Left lung (tissue), 10 donors: ENCODE measurements around the gene ZDHHC21. TPM values are rescaled to one million over a fixed set of nuclear protein-coding genes. Genes with fewer than 3 reads are reported as not detected.

Experiments used
- ATAC-seq: fragments of 200-7000 bp; cut with Tn5 transposase; one replicate; pipeline ENCODE4 v1.9.1; 2020; ENCODE audit warnings: moderate library complexity
- DNase-seq, 4 donors: peaks; one replicate each; pipeline ENCODE4 v3.0.0-alpha.2; 2013 to 2020
- H3K27ac ChIP-seq, 2 donors: fragments of 200-600 bp; sonication (generic) in 1 of 2; one replicate each; pipeline versions ENCODE4 v1.5.0 to v1.8.0; 2020 to 2021
- H3K27me3 ChIP-seq, 2 donors: fragments of 200-600 bp; sonication (generic) in 1 of 2; one replicate each; pipeline versions ENCODE4 v1.5.0 to v1.8.0; 2020 to 2021
- H3K36me3 ChIP-seq, 2 donors: fragments of 200-600 bp; sonication (generic) in 1 of 2; one replicate each; pipeline versions ENCODE4 v1.5.0 to v1.8.0; 2020 to 2021
- H3K4me1 ChIP-seq, 2 donors: fragments of 200-600 bp; one replicate each; pipeline ENCODE4 v1.8.0; 2021
- H3K4me3 ChIP-seq, 2 donors: fragments of 200-600 bp; sonication (generic) in 1 of 2; one replicate each; pipeline versions ENCODE4 v1.5.0 to v1.8.0; 2020 to 2021; ENCODE audit warnings: mild to moderate bottlenecking in 1 of 2
- H3K9me3 ChIP-seq, 2 donors: fragments of 200-600 bp; sonication (generic) in 1 of 2; one replicate each; pipeline versions ENCODE4 v1.5.0 to v1.8.0; 2020 to 2021
- intact Hi-C, 2 donors: fragments of 100-400 bp; cut with DNase I; formaldehyde crosslinking; loops; one replicate each; pipeline versions ENCODE4 v1.11.2 to v1.14.2; 2022
- polyA plus RNA-seq, 6 donors: library from polyadenylated mRNA; unstranded; fragments of 120-200 nt; gene quantifications; one replicate each; pipeline ENCODE4 v1.2.1, GENCODE V29; 2013; ENCODE audit not compliant: insufficient read length in 6 of 6
- total RNA-seq, 2 donors: library from RNA; stranded (reverse); fragmentation: NEBNext Ultra II Directional; extraction: Animal tissue kit (Norgen Biotek cat#: 25700); gene quantifications; one replicate each; pipeline ENCODE4 v1.2.1, GENCODE V29; 2021
- TF ChIP-seq, protein P1 (sequence below), 2 donors: fragments of 200-600 bp; sonication (generic) in 1 of 2; IDR thresholded peaks; one replicate each; pipeline versions ENCODE4 v1.5.0 to v1.8.0; 2021; ENCODE audit warnings: antibody characterized with exemption in 2 of 2
- donor health status: DM: no; HTN: yes; CAD: no.
- donor health status: DM: no; HTN: no; CAD: no.

The ZDHHC21 gene
- total and polyA plus RNA-seq, 8 donors: 19.4 to 27.7 (median 24.9) TPM

GRCh38 chr9:14654932-14655331 lies 38.3 kb downstream of the ZDHHC21 start:
- TF ChIP-seq, protein P1, sequence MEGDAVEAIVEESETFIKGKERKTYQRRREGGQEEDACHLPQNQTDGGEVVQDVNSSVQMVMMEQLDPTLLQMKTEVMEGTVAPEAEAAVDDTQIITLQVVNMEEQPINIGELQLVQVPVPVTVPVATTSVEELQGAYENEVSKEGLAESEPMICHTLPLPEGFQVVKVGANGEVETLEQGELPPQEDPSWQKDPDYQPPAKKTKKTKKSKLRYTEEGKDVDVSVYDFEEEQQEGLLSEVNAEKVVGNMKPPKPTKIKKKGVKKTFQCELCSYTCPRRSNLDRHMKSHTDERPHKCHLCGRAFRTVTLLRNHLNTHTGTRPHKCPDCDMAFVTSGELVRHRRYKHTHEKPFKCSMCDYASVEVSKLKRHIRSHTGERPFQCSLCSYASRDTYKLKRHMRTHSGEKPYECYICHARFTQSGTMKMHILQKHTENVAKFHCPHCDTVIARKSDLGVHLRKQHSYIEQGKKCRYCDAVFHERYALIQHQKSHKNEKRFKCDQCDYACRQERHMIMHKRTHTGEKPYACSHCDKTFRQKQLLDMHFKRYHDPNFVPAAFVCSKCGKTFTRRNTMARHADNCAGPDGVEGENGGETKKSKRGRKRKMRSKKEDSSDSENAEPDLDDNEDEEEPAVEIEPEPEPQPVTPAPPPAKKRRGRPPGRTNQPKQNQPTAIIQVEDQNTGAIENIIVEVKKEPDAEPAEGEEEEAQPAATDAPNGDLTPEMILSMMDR (IDR thresholded peaks at IDR 0.05): no peak
- Histone ChIP-seq H3K27me3 (no peaks in the 10 kb centered on the region), H3K4me3 (no peak overlapping the region), H3K36me3 (peaks cover 0 to 30% of the 10 kb centered on the region in 2 donors), H3K4me1 (no peaks in the 10 kb centered on the region), H3K27ac (no peak overlapping the region), H3K9me3 (peaks cover 7 to 17% of the 10 kb centered on the region in 2 donors)
- ATAC-seq (no peak), DNase-seq (no peak)
- intact Hi-C loops: no loop called here

DNA sequence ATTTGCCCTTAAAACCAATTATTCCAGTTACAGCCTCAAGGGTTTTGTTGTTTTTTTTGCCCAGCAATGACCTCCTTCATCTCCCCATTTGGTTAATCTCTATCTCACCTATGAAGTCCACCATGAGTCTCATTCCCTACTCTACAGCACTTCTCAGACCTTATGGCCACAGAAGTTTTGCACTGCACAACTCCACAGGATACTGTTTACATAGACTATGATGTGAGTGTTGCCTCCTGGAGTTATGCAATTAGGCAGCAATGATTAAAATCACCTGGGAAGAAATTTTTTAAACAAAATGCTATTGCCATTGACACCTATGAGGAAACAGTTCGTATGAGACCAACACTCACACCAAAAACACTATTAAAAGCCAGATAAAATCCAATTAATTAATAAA lies 39.7 kb downstream of the ZDHHC21 start:
- no peaks in the 10 kb centered on the region for H3K4me1 ChIP-seq
- DNase-seq (no peak), ATAC-seq (peak; percentile 76)
- TF ChIP-seq, protein P1 (IDR thresholded peaks at IDR 0.05): no peak
- intact Hi-C loops: no loop called here
- no peak overlapping the region for H3K4me3 ChIP-seq
- H3K27me3 ChIP-seq: no peaks in the 10 kb centered on the region
- peaks cover 0 to 30% of the 10 kb centered on the region in 2 donors for H3K36me3 ChIP-seq
- H3K27ac ChIP-seq: no peak overlapping the region
- peaks cover 7 to 17% of the 10 kb centered on the region in 2 donors for H3K9me3 ChIP-seq

GRCh38 chr9:14652729-14653377 lies 40.4 kb downstream of the ZDHHC21 start:
- peak; percentile 70 for ATAC-seq
- intact Hi-C loops: no loop called here

DNA sequence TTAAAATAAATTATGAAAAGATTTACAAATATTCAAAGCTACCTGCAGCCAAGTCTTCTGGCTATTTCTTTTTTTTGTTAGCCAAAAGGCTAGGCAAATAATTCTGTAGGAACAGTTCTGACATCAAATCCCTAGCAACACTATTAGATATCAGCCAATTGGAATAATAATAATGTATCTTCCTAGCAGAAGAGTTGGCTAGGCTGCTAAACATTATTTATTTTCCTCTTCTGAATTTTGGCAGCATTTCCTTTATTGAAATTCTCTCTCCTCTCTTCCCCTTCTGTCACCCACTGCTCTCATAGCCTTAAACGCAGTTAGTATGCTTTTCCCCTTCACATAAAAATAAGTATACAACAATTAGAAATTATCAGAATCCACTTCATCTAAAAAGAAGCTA lies 42.6 kb downstream of the ZDHHC21 start:
- ATAC-seq (no peak), DNase-seq (no peak)
- intact Hi-C loops: no loop called here
- Histone ChIP-seq H3K4me1 (no peaks in the 10 kb centered on the region), H3K9me3 (peaks cover 7 to 17% of the 10 kb centered on the region in 2 donors), H3K27me3 (no peaks in the 10 kb centered on the region), H3K27ac (no peak overlapping the region), H3K4me3 (no peak overlapping the region), H3K36me3 (peaks cover 0 to 13% of the 10 kb centered on the region in 2 donors)
- TF ChIP-seq, protein P1 (IDR thresholded peaks at IDR 0.05): no peak

More at GRCh38 chr9:14652729-14653377, 40.4 kb downstream of the ZDHHC21 start:
- DNase-seq: peak in 2 of 4 donors; percentile 20 to 30
- Histone ChIP-seq H3K4me1 (no peaks in the 10 kb centered on the region), H3K4me3 (no peak overlapping the region), H3K36me3 (peaks cover 0 to 31% of the 10 kb centered on the region in 2 donors), H3K9me3 (peaks cover 7 to 17% of the 10 kb centered on the region in 2 donors), H3K27me3 (no peaks in the 10 kb centered on the region), H3K27ac (no peak overlapping the region)
- TF ChIP-seq, protein P1 (IDR thresholded peaks at IDR 0.05): peak in 1 of 2 donors; percentile 14

DNA sequence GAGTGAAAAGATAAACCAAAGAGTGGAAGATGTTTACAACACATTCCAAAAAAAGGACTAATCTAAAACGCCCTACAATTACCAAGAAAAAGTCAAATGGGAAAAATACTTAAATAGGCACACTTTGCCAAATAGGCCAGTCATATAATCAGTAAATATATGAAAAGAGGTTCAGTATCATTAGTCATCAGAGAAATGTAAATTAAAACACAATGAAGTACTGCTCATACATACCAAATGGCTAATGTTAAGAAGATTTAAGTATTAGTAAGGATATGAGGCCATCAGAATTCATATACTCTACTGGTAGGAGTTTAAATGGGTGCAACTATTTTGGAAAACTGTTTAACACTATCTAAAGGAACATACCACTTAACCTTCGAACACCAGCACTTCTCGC lies 47.6 kb downstream of the ZDHHC21 start:
- TF ChIP-seq, protein P1 (IDR thresholded peaks at IDR 0.05): no peak
- Histone ChIP-seq H3K27me3 (no peaks in the 10 kb centered on the region), H3K36me3 (peaks cover 0 to 11% of the 10 kb centered on the region in 2 donors), H3K4me1 (no peaks in the 10 kb centered on the region), H3K27ac (no peak overlapping the region), H3K4me3 (no peak overlapping the region), H3K9me3 (no peaks in the 10 kb centered on the region)
- no peak for DNase-seq
- no peak for ATAC-seq
- intact Hi-C loops: no loop called here
